OCI-LY7 (cell line): ENCODE results near the gene LDLRAD4. TPM values are rescaled to one million over a fixed set of nuclear protein-coding genes. Genes with fewer than 3 reads are reported as not detected.

Experiments
- BruUV-seq: library from RNA; stranded (reverse); fragments of 400-500 nt; replicated peaks from 2 replicates; lab custom pipeline; 2021; lab: Mats Ljungman, UMichigan
- CTCF ChIA-PET: fragments of 300-600 bp; sonication (Branson Sonifier 250); formaldehyde crosslinking; loops from one replicate; lab custom pipeline; 2022; ENCODE audit warnings: antibody characterized with exemption; ENCODE audit not compliant: unreplicated experiment; lab: Charles Lee
- POLR2A ChIA-PET: fragments of 300-600 bp; sonication (Branson Sonifier 250); formaldehyde crosslinking; loops from one replicate; lab custom pipeline; 2022; ENCODE audit warnings: antibody characterized with exemption; lab: Charles Lee
- DNase-seq: peaks from one replicate; pipeline ENCODE4 v3.0.0-alpha.2; 2015; ENCODE audit warnings: low spot score
- H2AFZ ChIP-seq: fragments of 200-600 bp; sonication (generic), shearing (Covaris generic); 2 replicates; pipeline ENCODE4 v1.6.1; 2014; ENCODE audit warnings: mild to moderate bottlenecking, antibody characterized with exemption, low read length, moderate library complexity
- H3K27ac ChIP-seq: fragments of 200-600 bp; sonication (generic); 2 replicates; pipeline ENCODE4 v1.5.1; 2014; ENCODE audit warnings: mixed run types, low read depth, mild to moderate bottlenecking, moderate library complexity, low read length, inconsistent platforms; ENCODE audit not compliant: poor library complexity, severe bottlenecking
- H3K36me3 ChIP-seq: fragments of 200-600 bp; sonication (generic); 2 replicates; pipeline ENCODE4 v1.6.1; 2014; ENCODE audit warnings: mild to moderate bottlenecking, antibody characterized with exemption, low read length, moderate library complexity, mixed read lengths; ENCODE audit not compliant: insufficient read depth
- H3K4me1 ChIP-seq: fragments of 200-600 bp; sonication (generic); 2 replicates; pipeline ENCODE4 v1.5.1; 2014; ENCODE audit warnings: mild to moderate bottlenecking, low read length; ENCODE audit not compliant: insufficient read depth, poor library complexity, severe bottlenecking
- H3K4me2 ChIP-seq: fragments of 200-600 bp; sonication (generic); 2 replicates; pipeline ENCODE4 v1.6.1; 2014; ENCODE audit warnings: mild to moderate bottlenecking, low read length
- H3K4me3 ChIP-seq: fragments of 200-600 bp; sonication (generic); 2 replicates; pipeline ENCODE4 v1.5.1; 2014; ENCODE audit warnings: mild to moderate bottlenecking, low read depth, low read length; ENCODE audit not compliant: poor library complexity, severe bottlenecking
- H3K79me2 ChIP-seq: fragments of 200-600 bp; sonication (generic); 2 replicates; pipeline ENCODE4 v1.6.1; 2016; ENCODE audit warnings: low read depth, mild to moderate bottlenecking, low read length, moderate library complexity, mixed read lengths; ENCODE audit not compliant: insufficient read depth
- H3K9me2 ChIP-seq: fragments of 200-600 bp; sonication (generic); 2 replicates; pipeline ENCODE4 v1.6.1; 2016; ENCODE audit warnings: mild to moderate bottlenecking, low read length, mixed read lengths; ENCODE audit not compliant: insufficient read depth
- H3K9me3 ChIP-seq: fragments of 200-600 bp; sonication (generic); 2 replicates; pipeline ENCODE4 v1.6.1; 2014; ENCODE audit warnings: mild to moderate bottlenecking, mixed run types, low read length, mixed read lengths
- H4K20me1 ChIP-seq: fragments of 200-600 bp; sonication (generic); 2 replicates; pipeline ENCODE4 v1.6.1; 2014; ENCODE audit warnings: mild to moderate bottlenecking, antibody characterized with exemption, low read length, moderate library complexity, mixed read lengths; ENCODE audit not compliant: insufficient read depth
- EZH2phosphoT487 ChIP-seq: fragments of 200-600 bp; sonication (generic); IDR thresholded peaks from 2 replicates; pipeline ENCODE4 v1.6.1; 2018; ENCODE audit warnings: low read depth, borderline replicate concordance, mild to moderate bottlenecking, mixed run types, antibody characterized with exemption, low read length, moderate library complexity, mixed read lengths
- intact Hi-C: fragments of 100-400 bp; cut with micrococcal nuclease; formaldehyde crosslinking; loops from one replicate; pipeline ENCODE4 v1.10.0; 2022; ENCODE audit not compliant: unreplicated experiment
- total RNA-seq, 2 experiments: library from RNA; depleted of rRNA in 1 of 2; stranded (reverse); fragments of >200 nt in 1 of 2; shearing (Covaris generic) in 1 of 2; gene quantifications; 2 replicates each; pipeline ENCODE4 v1.2.3, GENCODE V29; 2014 to 2022
- TF ChIP-seq, protein P1 (sequence below): fragments of 200-600 bp; sonication (generic); conservative IDR thresholded peaks from 2 replicates; pipeline ENCODE4 v1.5.1; 2014; ENCODE audit warnings: mild to moderate bottlenecking, antibody characterized with exemption, low read length, moderate library complexity, mixed read lengths

LDLRAD4 gene
- total RNA-seq, 2 experiments from 2014 or later, result 26.2 to 43.8 TPM

DNA sequence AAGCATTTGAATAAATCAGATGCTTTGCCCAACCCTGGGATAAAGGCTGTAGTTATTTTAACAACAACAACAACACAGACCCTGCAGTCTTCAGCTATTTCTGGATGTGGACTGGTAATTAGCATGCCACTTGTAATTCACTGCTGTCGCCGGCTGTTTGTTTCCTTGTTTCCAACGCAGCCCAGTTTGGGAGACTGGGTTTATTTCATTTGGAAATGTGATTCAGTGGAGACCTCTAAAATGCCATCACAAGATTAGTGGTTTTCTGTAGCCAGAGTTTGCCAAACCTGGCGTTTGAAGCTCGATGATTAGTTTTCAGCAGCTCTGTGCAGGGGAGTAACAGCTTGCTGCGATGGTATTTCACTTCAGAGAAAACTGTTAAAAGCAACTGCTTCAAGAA, 83.5 kb downstream of the LDLRAD4 start:
- Histone ChIP-seq H3K4me1 (no peaks in the 10 kb centered on the region), H2AFZ (no peak overlapping the region), H3K9me3 (no peaks in the 10 kb centered on the region), H3K36me3 (no peaks in the 10 kb centered on the region), H4K20me1 (no peaks in the 10 kb centered on the region), H3K79me2 (no peaks in the 10 kb centered on the region), H3K27ac (no peak overlapping the region), H3K9me2 (no peaks in the 10 kb centered on the region), H3K4me3 (no peak overlapping the region), H3K4me2 (no peak overlapping the region)
- intact Hi-C loops, result no loop called here
- TF ChIP-seq EZH2phosphoT487, result no peak
- TF ChIP-seq, protein P1, sequence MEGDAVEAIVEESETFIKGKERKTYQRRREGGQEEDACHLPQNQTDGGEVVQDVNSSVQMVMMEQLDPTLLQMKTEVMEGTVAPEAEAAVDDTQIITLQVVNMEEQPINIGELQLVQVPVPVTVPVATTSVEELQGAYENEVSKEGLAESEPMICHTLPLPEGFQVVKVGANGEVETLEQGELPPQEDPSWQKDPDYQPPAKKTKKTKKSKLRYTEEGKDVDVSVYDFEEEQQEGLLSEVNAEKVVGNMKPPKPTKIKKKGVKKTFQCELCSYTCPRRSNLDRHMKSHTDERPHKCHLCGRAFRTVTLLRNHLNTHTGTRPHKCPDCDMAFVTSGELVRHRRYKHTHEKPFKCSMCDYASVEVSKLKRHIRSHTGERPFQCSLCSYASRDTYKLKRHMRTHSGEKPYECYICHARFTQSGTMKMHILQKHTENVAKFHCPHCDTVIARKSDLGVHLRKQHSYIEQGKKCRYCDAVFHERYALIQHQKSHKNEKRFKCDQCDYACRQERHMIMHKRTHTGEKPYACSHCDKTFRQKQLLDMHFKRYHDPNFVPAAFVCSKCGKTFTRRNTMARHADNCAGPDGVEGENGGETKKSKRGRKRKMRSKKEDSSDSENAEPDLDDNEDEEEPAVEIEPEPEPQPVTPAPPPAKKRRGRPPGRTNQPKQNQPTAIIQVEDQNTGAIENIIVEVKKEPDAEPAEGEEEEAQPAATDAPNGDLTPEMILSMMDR, result no peak
- BruUV-seq, result no TSS peak
- CTCF ChIA-PET, result no interaction called here
- no peak for DNase-seq
- POLR2A ChIA-PET, result interaction anchor here (0.6 kb wide), 1 partner anchor 27 kb away, joined by 3 read pairs; no protein-coding TSS in a partner anchor

DNA sequence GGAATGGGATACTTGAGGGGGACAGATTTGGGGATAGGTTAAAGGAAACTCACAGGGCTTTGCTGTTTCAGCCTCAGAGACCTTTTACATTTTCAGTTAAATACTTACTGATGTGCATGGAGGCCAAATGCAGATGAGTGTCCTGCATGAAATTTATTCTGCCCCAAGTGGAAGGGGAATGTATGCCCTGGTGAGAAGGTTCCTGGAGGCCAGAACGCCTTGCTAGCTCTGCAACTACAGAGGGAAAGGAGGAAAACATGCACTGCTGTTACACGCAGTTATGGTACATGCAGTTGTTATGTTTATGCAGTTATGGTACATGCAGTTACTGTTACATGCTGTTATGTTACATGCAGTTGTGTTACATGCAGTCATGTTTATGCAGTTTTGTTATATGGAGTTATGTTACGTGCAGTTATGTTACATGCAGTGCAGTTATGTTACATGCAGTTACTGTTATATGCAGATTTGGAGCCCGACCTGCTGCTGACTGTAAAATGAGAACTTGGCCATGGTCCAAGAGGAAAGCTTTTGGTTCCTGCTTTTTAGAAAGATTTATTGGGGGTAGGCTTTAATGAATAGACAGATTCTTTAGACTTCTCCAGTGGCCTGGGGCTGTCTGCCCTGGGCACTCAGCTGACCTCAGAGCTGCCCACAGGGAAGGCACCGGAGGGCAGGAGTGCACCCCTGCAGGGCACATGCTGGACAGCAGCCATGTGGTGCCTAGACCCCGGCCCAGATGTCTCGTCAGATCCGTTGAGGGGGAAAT, 84.1 kb downstream of the LDLRAD4 start:
- Histone ChIP-seq H3K27ac (no peak overlapping the region), H3K36me3 (no peaks in the 10 kb centered on the region), H3K9me3 (no peaks in the 10 kb centered on the region), H3K79me2 (no peaks in the 10 kb centered on the region), H3K4me3 (no peak overlapping the region), H4K20me1 (no peaks in the 10 kb centered on the region), H2AFZ (no peak overlapping the region), H3K4me2 (no peak overlapping the region), H3K4me1 (no peaks in the 10 kb centered on the region), H3K9me2 (no peaks in the 10 kb centered on the region)
- intact Hi-C loops, result no loop called here
- CTCF ChIA-PET, result no interaction called here
- TF ChIP-seq, protein P1, result no peak
- TF ChIP-seq EZH2phosphoT487, result no peak
- DNase-seq, result no peak
- BruUV-seq, result no TSS peak
- POLR2A ChIA-PET, result interaction anchor here (0.6 to 0.7 kb wide), 2 partner anchors 28 to 590 kb away, joined by 3 read pairs; no protein-coding TSS in a partner anchor

DNA sequence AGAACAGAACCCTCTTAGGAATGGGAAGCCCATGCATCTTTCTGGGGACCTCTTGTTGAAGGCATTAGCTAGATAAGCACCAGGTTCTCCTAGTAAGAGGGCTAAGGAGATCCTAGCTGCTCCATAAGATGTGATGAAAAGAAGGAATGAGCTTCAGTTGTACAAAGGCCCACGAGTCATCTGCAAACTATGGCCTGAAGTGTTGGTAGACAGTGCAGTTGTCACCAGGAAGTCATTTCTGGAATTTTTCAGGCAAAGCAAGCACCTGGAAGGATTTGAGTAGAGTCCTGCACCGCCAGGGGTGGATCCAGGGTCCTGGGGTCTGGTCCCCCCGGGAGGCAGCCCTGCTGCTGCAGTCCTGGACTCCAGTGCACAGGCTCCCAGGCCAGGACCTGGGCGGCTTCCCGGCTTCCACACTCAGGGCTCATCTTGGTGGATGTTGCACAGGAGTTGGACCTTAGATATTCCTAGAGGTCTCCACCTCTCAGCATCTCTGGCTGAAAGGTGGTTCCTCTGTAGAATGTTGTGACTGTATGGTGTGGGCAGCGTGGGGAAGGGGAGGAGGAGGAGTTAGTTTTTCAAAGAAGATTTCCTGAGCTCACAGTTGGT, 85.3 kb downstream of the LDLRAD4 start:
- Histone ChIP-seq H3K9me3 (no peaks in the 10 kb centered on the region), H3K4me3 (no peak overlapping the region), H2AFZ (no peak overlapping the region), H3K4me1 (no peaks in the 10 kb centered on the region), H3K9me2 (no peaks in the 10 kb centered on the region), H3K36me3 (no peaks in the 10 kb centered on the region), H4K20me1 (no peaks in the 10 kb centered on the region), H3K79me2 (no peaks in the 10 kb centered on the region), H3K27ac (no peak overlapping the region), H3K4me2 (no peak overlapping the region)
- no peak for DNase-seq
- BruUV-seq, result no TSS peak
- TF ChIP-seq, protein P1, result no peak
- no peak for TF ChIP-seq EZH2phosphoT487
- intact Hi-C loops, result no loop called here
- ChIA-PET POLR2A (interaction anchor here (0.6 kb wide), 1 partner anchor 162 kb away, joined by 3 read pairs; no protein-coding TSS in a partner anchor), CTCF (no interaction called here)
